IMR-90 (cell line): Measurements from ENCODE around the gene ANKMY2. TPM values are rescaled to one million over a fixed set of nuclear protein-coding genes. Genes with fewer than 3 reads are reported as not detected.

ENCODE experiments used
- ATAC-seq: fragments of 200-7000 bp; cut with Tn5 transposase; 2 replicates; pipeline ENCODE4 v1.9.1; 2020; ENCODE audit warnings: low read depth, mild to moderate bottlenecking, moderate library complexity
- BruUV-seq: library from RNA; stranded (reverse); fragments of 400-500 nt; replicated peaks from 2 replicates; lab custom pipeline; 2021; lab: Mats Ljungman, UMichigan
- CTCF ChIA-PET: fragments of 300-600 bp; formaldehyde crosslinking; extraction: SDS; loops from one replicate; lab custom pipeline; 2021; ENCODE audit warnings: antibody characterized with exemption; lab: Yijun Ruan, JAX
- POLR2A ChIA-PET: fragments of 300-600 bp; sonication (Branson Sonifier 250); formaldehyde crosslinking; loops from one replicate; lab custom pipeline; 2022; ENCODE audit warnings: antibody characterized with exemption; ENCODE audit not compliant: unreplicated experiment; lab: Charles Lee
- DNase-seq: peaks from one replicate; pipeline ENCODE4 v3.0.0; 2013
- H2AFZ ChIP-seq: replicated peaks from 2 replicates; pipeline ENCODE3; 2013; ENCODE audit warnings: low read length, mild to moderate bottlenecking; ENCODE audit not compliant: poor library complexity
- H2AK5ac ChIP-seq: 2 replicates; pipeline ENCODE4 v1.6.1; 2013; ENCODE audit warnings: low read depth, low read length, inconsistent platforms
- H2AK9ac ChIP-seq: replicated peaks from 2 replicates; pipeline ENCODE3; 2013; ENCODE audit warnings: mild to moderate bottlenecking, low read depth, low read length, moderate library complexity; ENCODE audit not compliant: poor library complexity
- H2BK120ac ChIP-seq: 2 replicates; pipeline ENCODE4 v1.6.1; 2013; ENCODE audit warnings: low read depth, low read length, inconsistent platforms
- H2BK15ac ChIP-seq: 3 replicates; pipeline ENCODE4 v1.6.1; 2013; ENCODE audit warnings: low read depth, low read length, inconsistent platforms
- H2BK20ac ChIP-seq: 2 replicates; pipeline ENCODE4 v1.6.1; 2013; ENCODE audit warnings: low read depth, mild to moderate bottlenecking, inconsistent platforms, low read length, moderate library complexity
- H2BK5ac ChIP-seq: 2 replicates; pipeline ENCODE4 v1.6.1; 2013; ENCODE audit warnings: mild to moderate bottlenecking, low read depth, low read length, inconsistent platforms; ENCODE audit not compliant: poor library complexity, severe bottlenecking
- H3K14ac ChIP-seq: replicated peaks from 2 replicates; pipeline ENCODE4 v1.6.1; 2013; ENCODE audit warnings: low read depth, low read length, inconsistent platforms
- H3K18ac ChIP-seq: 2 replicates; pipeline ENCODE4 v1.6.1; 2013; ENCODE audit warnings: low read depth, low read length, control low read depth
- H3K23ac ChIP-seq: 2 replicates; pipeline ENCODE4 v1.6.1; 2013; ENCODE audit warnings: low read depth, low read length, inconsistent platforms
- H3K27ac ChIP-seq: 2 replicates; pipeline ENCODE4 v1.5.1; 2013; ENCODE audit warnings: mild to moderate bottlenecking, control low read depth, low read length; ENCODE audit not compliant: insufficient read depth
- H3K27me3 ChIP-seq: 2 replicates; pipeline ENCODE4 v1.6.1; 2013; ENCODE audit warnings: low read length; ENCODE audit not compliant: control insufficient read depth, insufficient read depth
- H3K36me3 ChIP-seq: 2 replicates; pipeline ENCODE4 v1.6.1; 2013; ENCODE audit warnings: low read length, mixed read lengths; ENCODE audit not compliant: control insufficient read depth, insufficient read depth
- H3K4ac ChIP-seq: 2 replicates; pipeline ENCODE4 v1.6.1; 2013; ENCODE audit warnings: low read depth, low read length, inconsistent platforms
- H3K4me1 ChIP-seq: 2 replicates; pipeline ENCODE4 v1.6.1; 2013; ENCODE audit warnings: low read length, mixed read lengths; ENCODE audit not compliant: control insufficient read depth, insufficient read depth
- H3K4me2 ChIP-seq: 2 replicates; pipeline ENCODE4 v1.6.1; 2013; ENCODE audit warnings: low read depth, mild to moderate bottlenecking, control low read depth, low read length, moderate library complexity
- H3K4me3 ChIP-seq: 2 replicates; pipeline ENCODE4 v1.5.1; 2013; ENCODE audit warnings: low read depth, mild to moderate bottlenecking, control low read depth, low read length, moderate library complexity; ENCODE audit not compliant: insufficient read depth
- H3K56ac ChIP-seq: 2 replicates; pipeline ENCODE4 v1.6.1; 2013; ENCODE audit warnings: low read length, inconsistent platforms; ENCODE audit not compliant: insufficient read depth; ENCODE audit errors: extremely low read depth
- H3K79me1 ChIP-seq, 2 experiments: 2 replicates each; pipeline ENCODE4 v1.6.1; 2013; ENCODE audit warnings: low read length in 2 of 2, inconsistent platforms in 1 of 2, low read depth in 1 of 2
- H3K9ac ChIP-seq: 2 replicates; pipeline ENCODE4 v1.6.1; 2013; ENCODE audit warnings: low read depth, low read length, control low read depth
- H3K9me1 ChIP-seq: 2 replicates; pipeline ENCODE4 v1.6.1; 2013; ENCODE audit warnings: low read length, inconsistent platforms; ENCODE audit not compliant: insufficient read depth
- H3K9me3 ChIP-seq: 2 replicates; pipeline ENCODE4 v1.6.1; 2013; ENCODE audit warnings: low read length; ENCODE audit not compliant: control insufficient read depth, insufficient read depth
- H4K20me1 ChIP-seq: 2 replicates; pipeline ENCODE4 v1.6.1; 2013; ENCODE audit warnings: low read length, inconsistent platforms; ENCODE audit not compliant: insufficient read depth
- H4K5ac ChIP-seq: 2 replicates; pipeline ENCODE4 v1.6.1; 2013; ENCODE audit warnings: mild to moderate bottlenecking, low read depth, low read length, control low read depth
- H4K8ac ChIP-seq, 2 experiments: 2 replicates each; pipeline ENCODE4 v1.6.1; 2013; ENCODE audit warnings: low read depth in 2 of 2, low read length in 2 of 2, control low read depth in 1 of 2, inconsistent platforms in 1 of 2
- H4K91ac ChIP-seq: 2 replicates; pipeline ENCODE4 v1.6.1; 2013; ENCODE audit warnings: low read depth, low read length, inconsistent platforms; ENCODE audit not compliant: insufficient read depth
- BHLHE40 ChIP-seq: fragments of 150-350 bp; IDR thresholded peaks from 2 replicates; pipeline ENCODE4 v1.6.1; 2016; ENCODE audit warnings: mild to moderate bottlenecking, low read depth, low read length
- CHD1 ChIP-seq: IDR thresholded peaks from 2 replicates; pipeline ENCODE4 v1.6.1; 2012; ENCODE audit warnings: low read depth, low read length, improper control_type of control experiment
- MXI1 ChIP-seq: IDR thresholded peaks from 2 replicates; pipeline ENCODE4 v1.6.1; 2012; ENCODE audit warnings: low read depth, mild to moderate bottlenecking, low read length, moderate library complexity, borderline replicate concordance
- NFE2L2 ChIP-seq: fragments of 150-350 bp; IDR thresholded peaks from 2 replicates; pipeline ENCODE4 v1.6.1; 2016; ENCODE audit warnings: low read depth, mild to moderate bottlenecking, low read length
- POLR2A ChIP-seq: IDR thresholded peaks from 2 replicates; pipeline ENCODE4 v1.6.1; 2012; ENCODE audit warnings: mild to moderate bottlenecking, low read depth, low read length
- SMC3 ChIP-seq: fragments of 150-350 bp; IDR thresholded peaks from 2 replicates; pipeline ENCODE4 v1.6.1; 2016; ENCODE audit warnings: low read depth, mild to moderate bottlenecking, antibody characterized with exemption, low read length, moderate library complexity
- WGBS, 2 experiments: methylation state at CpG; one replicate each; pipeline versions ENCODE4 v1.1.5 to v1.1.7; 2013; ENCODE audit warnings: missing lambda C conversion rate in 2 of 2; ENCODE audit not compliant: insufficient read length in 1 of 2; ENCODE audit errors: extremely low coverage in 2 of 2; 5-methylcytosine and 5-hydroxymethylcytosine counted together
- dilution Hi-C: fragments of 300-500 bp; cut with HindIII; formaldehyde crosslinking; loops from one replicate; pipeline ENCODE4 v1.14.3; 2018; ENCODE audit warnings: low sequenced_read_pairs; ENCODE audit not compliant: unreplicated experiment
- in situ Hi-C: fragments of 300-500 bp; cut with MboI; formaldehyde crosslinking; loops from 3 replicates; pipeline ENCODE4 v1.14.3; 2019; ENCODE audit warnings: low sequenced_read_pairs, inconsistent platforms, mixed read lengths
- intact Hi-C: fragments of 100-400 bp; cut with micrococcal nuclease; formaldehyde crosslinking; loops from 2 replicates; pipeline ENCODE4 v1.10.0; 2022
- polyA plus RNA-seq, 3 experiments: library from polyadenylated mRNA; depleted of rRNA; stranded (reverse); fragments of >200 nt; gene quantifications; 2 replicates each; pipeline ENCODE4 v1.2.3, GENCODE V29; 2012; ENCODE audit warnings: low replicate concordance in 1 of 3
- total RNA-seq: library from RNA; depleted of rRNA; stranded (reverse); fragments of >200 nt; gene quantifications from 2 replicates; pipeline ENCODE4 v1.2.3, GENCODE V29; 2012
- TF ChIP-seq, protein P1 (sequence below): fragments of 150-350 bp; IDR thresholded peaks from 2 replicates; pipeline ENCODE4 v1.6.1; 2016; ENCODE audit warnings: low read depth, mild to moderate bottlenecking, low read length, moderate library complexity, borderline replicate concordance
- TF ChIP-seq, protein P2 (sequence below): conservative IDR thresholded peaks from 2 replicates; pipeline ENCODE4 v1.5.1; 2012; ENCODE audit warnings: mild to moderate bottlenecking, low read depth, low read length, improper control_type of control experiment

Gene ANKMY2
- total and polyA plus RNA-seq, 2 of the 4 experiments (the other 2 are of a cell fraction) = 19.5 to 41.9 TPM

DNA sequence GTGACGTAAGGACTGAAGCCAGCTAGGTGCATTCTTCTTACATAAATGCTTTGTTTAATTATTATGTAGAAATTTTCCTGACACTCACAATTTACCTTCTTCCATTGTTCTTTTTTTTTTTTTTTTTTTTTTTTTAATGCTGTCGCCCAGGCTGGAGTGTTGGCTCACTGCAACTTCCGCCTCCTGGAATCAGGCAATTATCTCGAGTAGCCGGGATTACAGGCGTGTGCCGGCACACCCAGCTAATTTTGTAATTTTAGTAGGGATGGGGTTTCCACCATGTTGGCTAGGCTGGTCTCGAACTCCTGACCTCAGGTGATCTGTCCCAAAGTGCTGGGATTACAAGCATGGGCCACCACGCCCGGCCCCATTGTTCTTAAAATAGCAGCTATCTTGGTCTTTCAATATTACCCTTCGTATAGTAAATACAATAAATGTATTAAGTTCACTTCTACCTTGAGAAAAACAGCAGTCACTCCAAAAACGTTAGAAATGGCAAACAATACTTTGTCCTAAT is 32.5 kb upstream of the ANKMY2 start:
- Histone ChIP-seq H3K14ac (no peak overlapping the region), H3K36me3 (peaks cover 13% of the 10 kb centered on the region)

More for the DNA sequence above, 32.5 kb upstream of the ANKMY2 start:
- in situ Hi-C loops = no loop called here
- no peak overlapping the region for H3K4me3 ChIP-seq
- no peak overlapping the region for H4K8ac ChIP-seq
- peaks cover 0 to 9% of the 10 kb centered on the region in 2 experiments; a peak in 3 of 4 replicates for H3K79me1 ChIP-seq
- no peak overlapping the region for H3K9ac ChIP-seq
- intact Hi-C loops = no loop called here
- CTCF ChIA-PET = interaction anchor here (0.6 kb wide), 1 partner anchor 9 kb away, joined by 4 read pairs; no protein-coding TSS in a partner anchor
- no peaks in the 10 kb centered on the region for H4K20me1 ChIP-seq
- no peak overlapping the region for H2AFZ ChIP-seq
- BruUV-seq = no TSS peak
- TF ChIP-seq BHLHE40 (no peak), MXI1 (no peak), CHD1 (no peak), POLR2A (no peak), NFE2L2 (no peak), SMC3 (no peak)
- TF ChIP-seq, protein P1, sequence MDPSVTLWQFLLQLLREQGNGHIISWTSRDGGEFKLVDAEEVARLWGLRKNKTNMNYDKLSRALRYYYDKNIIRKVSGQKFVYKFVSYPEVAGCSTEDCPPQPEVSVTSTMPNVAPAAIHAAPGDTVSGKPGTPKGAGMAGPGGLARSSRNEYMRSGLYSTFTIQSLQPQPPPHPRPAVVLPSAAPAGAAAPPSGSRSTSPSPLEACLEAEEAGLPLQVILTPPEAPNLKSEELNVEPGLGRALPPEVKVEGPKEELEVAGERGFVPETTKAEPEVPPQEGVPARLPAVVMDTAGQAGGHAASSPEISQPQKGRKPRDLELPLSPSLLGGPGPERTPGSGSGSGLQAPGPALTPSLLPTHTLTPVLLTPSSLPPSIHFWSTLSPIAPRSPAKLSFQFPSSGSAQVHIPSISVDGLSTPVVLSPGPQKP = no peak
- TF ChIP-seq, protein P2, sequence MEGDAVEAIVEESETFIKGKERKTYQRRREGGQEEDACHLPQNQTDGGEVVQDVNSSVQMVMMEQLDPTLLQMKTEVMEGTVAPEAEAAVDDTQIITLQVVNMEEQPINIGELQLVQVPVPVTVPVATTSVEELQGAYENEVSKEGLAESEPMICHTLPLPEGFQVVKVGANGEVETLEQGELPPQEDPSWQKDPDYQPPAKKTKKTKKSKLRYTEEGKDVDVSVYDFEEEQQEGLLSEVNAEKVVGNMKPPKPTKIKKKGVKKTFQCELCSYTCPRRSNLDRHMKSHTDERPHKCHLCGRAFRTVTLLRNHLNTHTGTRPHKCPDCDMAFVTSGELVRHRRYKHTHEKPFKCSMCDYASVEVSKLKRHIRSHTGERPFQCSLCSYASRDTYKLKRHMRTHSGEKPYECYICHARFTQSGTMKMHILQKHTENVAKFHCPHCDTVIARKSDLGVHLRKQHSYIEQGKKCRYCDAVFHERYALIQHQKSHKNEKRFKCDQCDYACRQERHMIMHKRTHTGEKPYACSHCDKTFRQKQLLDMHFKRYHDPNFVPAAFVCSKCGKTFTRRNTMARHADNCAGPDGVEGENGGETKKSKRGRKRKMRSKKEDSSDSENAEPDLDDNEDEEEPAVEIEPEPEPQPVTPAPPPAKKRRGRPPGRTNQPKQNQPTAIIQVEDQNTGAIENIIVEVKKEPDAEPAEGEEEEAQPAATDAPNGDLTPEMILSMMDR = no peak
- POLR2A ChIA-PET = no interaction called here
- H4K91ac ChIP-seq = no peak overlapping the region
- no peak overlapping the region for H2BK15ac ChIP-seq
- WGBS, 2 experiments = 100% methylated on average over 5 of the region's 12 CpGs; no CpG with 5 or more reads in 1 of the 2 experiments
- no peak overlapping the region for H2BK120ac ChIP-seq
- ATAC-seq = no peak
- no peak overlapping the region for H2AK5ac ChIP-seq
- 0 out of 2 replicates have a peak, but pooled peaks cover 3% of the 10 kb centered on the region for H3K9me1 ChIP-seq
- H2BK20ac ChIP-seq = no peak overlapping the region
- H4K5ac ChIP-seq = no peak overlapping the region
- H3K4me1 ChIP-seq = no peaks in the 10 kb centered on the region
- H2BK5ac ChIP-seq = no peak overlapping the region
- dilution Hi-C loops = no loop called here
- no peak overlapping the region for H3K4me2 ChIP-seq
- no peak overlapping the region for H3K27ac ChIP-seq
- H3K9me3 ChIP-seq = no peaks in the 10 kb centered on the region
- H2AK9ac ChIP-seq = no peak overlapping the region
- no peak overlapping the region for H3K56ac ChIP-seq
- no peak overlapping the region for H3K4ac ChIP-seq
- H3K27me3 ChIP-seq = no peaks in the 10 kb centered on the region
- H3K23ac ChIP-seq = no peak overlapping the region
- H3K18ac ChIP-seq = no peak overlapping the region
- no peak for DNase-seq
